Mammary epithelial cell (primary cell): ENCODE data around the gene GFI1.

Source experiments
- EZH2 ChIP-seq: IDR thresholded peaks from 2 replicates; pipeline ENCODE4 v1.6.1; 2012; ENCODE audit warnings: low read length, inconsistent platforms, borderline replicate concordance
- TF ChIP-seq, protein P1 (sequence below), 2 donors: IDR thresholded peaks in 1 of 2; conservative IDR thresholded peaks in 1 of 2; 2 replicates each; pipeline ENCODE4 v1.5.1; 2011 to 2012; ENCODE audit warnings: inconsistent platforms in 2 of 2, low read length in 2 of 2, mild to moderate bottlenecking in 2 of 2, control low read depth in 1 of 2, low read depth in 1 of 2; ENCODE audit not compliant: insufficient read depth in 1 of 2; ENCODE audit errors: extremely low read depth in 1 of 2

- TF ChIP-seq, protein P1, sequence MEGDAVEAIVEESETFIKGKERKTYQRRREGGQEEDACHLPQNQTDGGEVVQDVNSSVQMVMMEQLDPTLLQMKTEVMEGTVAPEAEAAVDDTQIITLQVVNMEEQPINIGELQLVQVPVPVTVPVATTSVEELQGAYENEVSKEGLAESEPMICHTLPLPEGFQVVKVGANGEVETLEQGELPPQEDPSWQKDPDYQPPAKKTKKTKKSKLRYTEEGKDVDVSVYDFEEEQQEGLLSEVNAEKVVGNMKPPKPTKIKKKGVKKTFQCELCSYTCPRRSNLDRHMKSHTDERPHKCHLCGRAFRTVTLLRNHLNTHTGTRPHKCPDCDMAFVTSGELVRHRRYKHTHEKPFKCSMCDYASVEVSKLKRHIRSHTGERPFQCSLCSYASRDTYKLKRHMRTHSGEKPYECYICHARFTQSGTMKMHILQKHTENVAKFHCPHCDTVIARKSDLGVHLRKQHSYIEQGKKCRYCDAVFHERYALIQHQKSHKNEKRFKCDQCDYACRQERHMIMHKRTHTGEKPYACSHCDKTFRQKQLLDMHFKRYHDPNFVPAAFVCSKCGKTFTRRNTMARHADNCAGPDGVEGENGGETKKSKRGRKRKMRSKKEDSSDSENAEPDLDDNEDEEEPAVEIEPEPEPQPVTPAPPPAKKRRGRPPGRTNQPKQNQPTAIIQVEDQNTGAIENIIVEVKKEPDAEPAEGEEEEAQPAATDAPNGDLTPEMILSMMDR (conservative IDR thresholded peaks at IDR 0.05 in 1 of 2, IDR thresholded peaks at IDR 0.05 in 1 of 2; ENCODE audit: extremely low read depth in 1 of 2, insufficient read depth in 1 of 2, low read depth in 1 of 2, low read length in 2 of 2) = no peak
- no peak for TF ChIP-seq EZH2
Measured at GRCh38 chr1:92505015-92505692, 18.4 kb upstream of the GFI1 start.
